DOHH2 (cell line): ENCODE results near the gene PRPH.

Source experiments
- CTCF ChIP-seq: fragments of 200-600 bp; sonication (generic); IDR thresholded peaks from one replicate; pipeline ENCODE4 v1.5.1; 2014; ENCODE audit warnings: antibody characterized with exemption, mild to moderate bottlenecking, low read depth, low read length; ENCODE audit not compliant: poor library complexity, severe bottlenecking
- EZH2phosphoT487 ChIP-seq: fragments of 200-600 bp; sonication (generic); IDR thresholded peaks from 2 replicates; pipeline ENCODE4 v1.6.1; 2017; ENCODE audit warnings: borderline replicate concordance, mild to moderate bottlenecking, antibody characterized with exemption, low read length, moderate library complexity, mixed read lengths

- TF ChIP-seq CTCF = no peak
- no peak for TF ChIP-seq EZH2phosphoT487
These were observed 3.2 kb downstream of the PRPH start for GRCh38 chr12:49298160-49298559.
